Bronchus fibroblast of lung (primary cell): ENCODE results near the gene MYL5. TPM values are rescaled to one million over a fixed set of nuclear protein-coding genes. Genes with fewer than 3 reads are reported as not detected.

Experiments
- total RNA-seq: library from RNA; depleted of rRNA; stranded (reverse); fragments of >200 nt; gene quantifications from 2 replicates; pipeline ENCODE4 v1.2.3, GENCODE V29; 2015

MYL5 gene, protein sequence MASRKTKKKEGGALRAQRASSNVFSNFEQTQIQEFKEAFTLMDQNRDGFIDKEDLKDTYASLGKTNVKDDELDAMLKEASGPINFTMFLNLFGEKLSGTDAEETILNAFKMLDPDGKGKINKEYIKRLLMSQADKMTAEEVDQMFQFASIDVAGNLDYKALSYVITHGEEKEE
- 0.59 and 4.0 TPM in 2 replicates for total RNA-seq

GRCh38 chr4:674172-675035 is at the start of gene MYL5, which contains the start of gene ATP5ME:
Gene MYL5, plus strand, starts transcription at chr4:674542. Its CDS starts 3,485 bp downstream, at chr4:678027.
Gene ATP5ME, minus strand, starts transcription at chr4:674276. Its CDS starts 29 bp downstream, at chr4:674247.

GRCh38 chr4:624705-625590 is 49.4 kb upstream of the MYL5 start, which contains the start of gene PDE6B:
Gene PDE6B, plus strand, starts transcription at chr4:625573. Its CDS starts 54 bp downstream, at chr4:625627.

GRCh38 chr4:688854-689681 is 14.7 kb downstream of the MYL5 start, which contains the start of gene SLC49A3:
Gene SLC49A3, minus strand, starts transcription at chr4:689151. Its CDS starts 24 bp downstream, at chr4:689127.

DNA sequence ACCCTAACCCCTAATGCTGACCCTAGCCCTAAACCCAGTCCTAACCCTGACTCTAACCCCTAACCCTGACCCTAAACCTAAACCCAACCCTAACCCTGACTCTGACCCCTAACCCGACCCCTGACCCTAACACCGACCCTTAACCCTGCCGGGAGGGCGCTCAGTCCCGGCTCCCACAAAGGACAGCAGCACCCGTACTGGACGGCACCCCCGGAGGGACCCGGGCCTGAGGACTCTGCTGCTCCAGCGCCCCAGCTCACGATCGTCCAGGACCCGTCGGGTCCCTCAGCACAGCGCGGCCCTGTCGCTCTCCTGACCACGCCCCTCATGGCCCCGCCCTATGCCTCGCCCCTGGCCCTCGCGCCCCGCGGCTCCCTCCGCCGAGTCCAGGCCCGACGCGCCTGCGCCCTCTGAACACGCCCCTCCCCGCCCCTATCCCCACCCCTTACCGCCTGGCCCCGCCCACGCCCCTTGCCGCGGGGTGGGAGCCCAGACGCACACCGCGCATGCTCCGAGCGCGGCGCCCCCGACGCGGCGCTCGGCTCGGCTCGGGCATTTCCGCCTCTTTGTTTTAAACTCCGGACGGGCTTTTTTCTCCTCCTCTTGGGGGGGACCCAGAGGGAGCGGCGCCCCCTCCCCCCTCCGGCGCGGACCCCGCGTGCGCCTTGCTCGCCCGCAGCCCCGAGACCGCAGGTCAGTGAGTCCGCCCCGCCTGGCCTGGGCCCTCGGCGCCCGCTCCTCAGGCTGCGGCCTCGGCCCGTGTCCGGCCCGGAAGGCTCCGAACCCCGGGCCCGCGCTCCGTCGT is 31.1 kb downstream of the MYL5 start, which contains the start of gene PCGF3:
TSS of gene PCGF3 (plus strand) at position 555 of the 805 bp plus-strand sequence. CDS start 27,849 bp downstream, outside the sequence.

Other genes starting within 250 kb of the MYL5 start
- 7.9 and 13.2 TPM in 2 replicates for gene ZNF721, start 175.4 kb upstream of the MYL5 start, total RNA-seq
- gene PIGG, start 175.3 kb upstream of the MYL5 start, total RNA-seq: 21.0 and 27.7 TPM in 2 replicates
- gene TMEM271, start 98.2 kb upstream of the MYL5 start, total RNA-seq: not detected in 2 replicates
- 2.5 and 6.7 TPM in 2 replicates for gene PDE6B, start 49.0 kb upstream of the MYL5 start, total RNA-seq
- gene ATP5ME, start 266 bp upstream of the MYL5 start, total RNA-seq: 63.5 and 114 TPM in 2 replicates
- 2.1 and 2.5 TPM in 2 replicates for gene SLC49A3, start 14.6 kb downstream of the MYL5 start, total RNA-seq
- 26.2 and 30.9 TPM in 2 replicates for gene PCGF3, start 31.3 kb downstream of the MYL5 start, total RNA-seq
- under 0.01 TPM in 1 of 2 replicates, not detected in the other for gene CPLX1, start 151.6 kb downstream of the MYL5 start, total RNA-seq